MM.1S (cell line): ENCODE measurements around the gene IFNK.

Experiments used
- DNase-seq: peaks from one replicate; pipeline ENCODE4 v3.0.0-alpha.2; 2015
- H2AFZ ChIP-seq: fragments of 300-600 bp; sonication (generic); 2 replicates; pipeline ENCODE4 v1.6.0; 2016; ENCODE audit warnings: antibody characterized with exemption, low read length
- H3F3A ChIP-seq: fragments of 300-600 bp; sonication (generic); 2 replicates; pipeline ENCODE4 v1.6.1; 2016; ENCODE audit warnings: mild to moderate bottlenecking, antibody characterized with exemption, low read length, moderate library complexity, mixed read lengths; ENCODE audit not compliant: insufficient read depth
- H3K27ac ChIP-seq: fragments of 300-600 bp; sonication (generic); 2 replicates; pipeline ENCODE4 v1.5.1; 2016; ENCODE audit warnings: mild to moderate bottlenecking, low read length
- H3K27me3 ChIP-seq: fragments of 300-600 bp; sonication (generic); replicated peaks from 2 replicates; pipeline ENCODE4 v1.6.0; 2016; ENCODE audit warnings: low read length; ENCODE audit not compliant: insufficient read depth
- H3K36me3 ChIP-seq: fragments of 300-600 bp; sonication (generic); replicated peaks from 2 replicates; pipeline ENCODE4 v1.6.1; 2016; ENCODE audit warnings: mild to moderate bottlenecking, low read length, mixed read lengths; ENCODE audit not compliant: insufficient read depth
- H3K4me1 ChIP-seq: fragments of 300-600 bp; sonication (generic); 2 replicates; pipeline ENCODE4 v1.6.1; 2016; ENCODE audit warnings: low read length, mixed read lengths
- H3K4me2 ChIP-seq: fragments of 300-600 bp; sonication (generic); 2 replicates; pipeline ENCODE4 v1.6.0; 2016; ENCODE audit warnings: low read depth, low read length
- H3K4me3 ChIP-seq: fragments of 300-600 bp; sonication (generic); 2 replicates; pipeline ENCODE4 v1.5.1; 2016; ENCODE audit warnings: low read length, mixed read lengths
- H3K79me2 ChIP-seq: fragments of 300-600 bp; sonication (generic); 2 replicates; pipeline ENCODE4 v1.6.1; 2016; ENCODE audit warnings: mixed run types, low read length, mixed read lengths
- H3K9ac ChIP-seq: fragments of 300-600 bp; sonication (generic); 2 replicates; pipeline ENCODE4 v1.6.1; 2016; ENCODE audit warnings: low read length, mixed read lengths
- H3K9me2 ChIP-seq: fragments of 300-600 bp; sonication (generic); replicated peaks from 2 replicates; pipeline ENCODE4 v1.6.1; 2016; ENCODE audit warnings: mild to moderate bottlenecking, low read length, mixed read lengths; ENCODE audit not compliant: insufficient read depth
- H3K9me3 ChIP-seq: fragments of 300-600 bp; sonication (generic); replicated peaks from 2 replicates; pipeline ENCODE4 v1.6.1; 2016; ENCODE audit warnings: mild to moderate bottlenecking, low read length, mixed read lengths; ENCODE audit not compliant: insufficient read depth
- H4K20me1 ChIP-seq: fragments of 300-600 bp; sonication (generic); 2 replicates; pipeline ENCODE4 v1.6.1; 2016; ENCODE audit warnings: mild to moderate bottlenecking, low read length, moderate library complexity, mixed read lengths; ENCODE audit not compliant: insufficient read depth
- EZH2 ChIP-seq: fragments of 300-600 bp; sonication (generic); optimal IDR thresholded peaks from 2 replicates; pipeline ENCODE3; 2017; ENCODE audit warnings: low read depth, mild to moderate bottlenecking, antibody characterized with exemption, low read length, mixed read lengths
- EZH2phosphoT487 ChIP-seq: fragments of 300-600 bp; sonication (generic); IDR thresholded peaks from 2 replicates; pipeline ENCODE4 v1.6.1; 2018; ENCODE audit warnings: antibody characterized with exemption, low read length
- TF ChIP-seq, protein P1 (sequence below): fragments of 300-600 bp; sonication (generic); IDR thresholded peaks from 2 replicates; pipeline ENCODE4 v1.5.1; 2016; ENCODE audit warnings: antibody characterized with exemption, low read length, mixed read lengths

IFNK gene

DNA sequence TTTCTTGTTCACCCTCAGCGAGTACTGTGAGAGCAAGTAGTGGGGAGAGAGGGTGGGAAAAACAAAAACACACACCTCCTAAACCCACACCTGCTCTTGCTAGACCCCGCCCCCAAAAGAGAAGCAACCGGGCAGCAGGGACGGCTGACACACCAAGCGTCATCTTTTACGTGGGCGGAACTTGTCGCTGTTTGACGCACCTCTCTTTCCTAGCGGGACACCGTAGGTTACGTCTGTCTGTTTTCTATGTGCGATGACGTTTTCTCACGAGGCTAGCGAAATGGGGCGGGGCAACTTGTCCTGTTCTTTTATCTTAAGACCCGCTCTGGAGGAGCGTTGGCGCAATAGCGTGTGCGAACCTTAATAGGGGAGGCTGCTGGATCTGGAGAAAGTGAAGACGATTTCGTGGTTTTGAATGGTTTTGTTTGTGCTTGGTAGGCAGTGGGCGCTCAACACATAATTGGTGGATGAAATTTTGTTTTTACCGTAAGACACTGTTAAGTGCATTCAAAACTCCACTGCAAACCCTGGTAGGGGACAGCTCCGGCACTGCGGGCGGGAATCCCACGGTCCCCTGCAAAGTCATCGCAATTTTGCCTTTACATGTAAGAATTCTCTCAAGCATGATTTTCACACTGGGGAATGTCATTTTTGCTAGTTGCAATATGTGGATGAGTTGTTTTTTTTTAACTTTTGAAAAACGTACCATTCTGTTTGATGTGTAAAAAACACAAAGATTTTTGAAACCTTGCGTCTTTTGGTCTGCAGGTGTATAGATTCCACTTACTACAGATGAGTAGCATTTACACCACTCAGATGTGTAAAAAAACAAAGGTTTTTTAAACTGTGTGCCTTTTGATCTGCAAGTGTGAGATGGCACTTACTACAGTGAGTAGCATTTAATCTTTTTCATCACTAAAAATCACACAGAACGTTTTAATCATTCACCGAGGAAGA lies 49.8 kb downstream of the IFNK start:
- H3K4me1 ChIP-seq, result no peaks in the 10 kb centered on the region
- H3K9ac ChIP-seq, result peak overlapping the region; percentile 68
- no peaks in the 10 kb centered on the region for H3K79me2 ChIP-seq
- peak overlapping the region; percentile 56; the same call in 1 of the 2 replicates for H2AFZ ChIP-seq
- TF ChIP-seq EZH2phosphoT487 (no peak), EZH2 (no peak)
- TF ChIP-seq, protein P1, sequence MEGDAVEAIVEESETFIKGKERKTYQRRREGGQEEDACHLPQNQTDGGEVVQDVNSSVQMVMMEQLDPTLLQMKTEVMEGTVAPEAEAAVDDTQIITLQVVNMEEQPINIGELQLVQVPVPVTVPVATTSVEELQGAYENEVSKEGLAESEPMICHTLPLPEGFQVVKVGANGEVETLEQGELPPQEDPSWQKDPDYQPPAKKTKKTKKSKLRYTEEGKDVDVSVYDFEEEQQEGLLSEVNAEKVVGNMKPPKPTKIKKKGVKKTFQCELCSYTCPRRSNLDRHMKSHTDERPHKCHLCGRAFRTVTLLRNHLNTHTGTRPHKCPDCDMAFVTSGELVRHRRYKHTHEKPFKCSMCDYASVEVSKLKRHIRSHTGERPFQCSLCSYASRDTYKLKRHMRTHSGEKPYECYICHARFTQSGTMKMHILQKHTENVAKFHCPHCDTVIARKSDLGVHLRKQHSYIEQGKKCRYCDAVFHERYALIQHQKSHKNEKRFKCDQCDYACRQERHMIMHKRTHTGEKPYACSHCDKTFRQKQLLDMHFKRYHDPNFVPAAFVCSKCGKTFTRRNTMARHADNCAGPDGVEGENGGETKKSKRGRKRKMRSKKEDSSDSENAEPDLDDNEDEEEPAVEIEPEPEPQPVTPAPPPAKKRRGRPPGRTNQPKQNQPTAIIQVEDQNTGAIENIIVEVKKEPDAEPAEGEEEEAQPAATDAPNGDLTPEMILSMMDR, result no peak
- no peaks in the 10 kb centered on the region for H3K27me3 ChIP-seq
- no peaks in the 10 kb centered on the region for H3K9me2 ChIP-seq
- DNase-seq, result peak; percentile 93
- no peaks in the 10 kb centered on the region for H3K36me3 ChIP-seq
- H3F3A ChIP-seq, result no peaks in the 10 kb centered on the region
- peak overlapping the region; percentile 73 for H3K4me2 ChIP-seq
- H3K4me3 ChIP-seq, result peak overlapping the region; percentile 71
- peak overlapping the region; percentile 83; the same call in 1 of the 2 replicates for H3K27ac ChIP-seq
- no peaks in the 10 kb centered on the region for H4K20me1 ChIP-seq
- H3K9me3 ChIP-seq, result no peaks in the 10 kb centered on the region
